ENCODE measurements around the gene TMEM79.
"Not testable (repeated sequence)": the region's sequence is repeated elsewhere in the genome, so short reads cannot be mapped to it uniquely, and the experiment has no call there.

Gene TMEM79

GRCh38 chr1:156310962-156311361 lies 26.8 kb downstream of the TMEM79 start:
- no peak overlapping the region for H3K4me3 ChIP-seq (ENCODE audit: low read length)
- peak; percentile 39 for DNase-seq (ENCODE audit: low read depth)
- peaks cover 92% of the 10 kb centered on the region for H3K36me3 ChIP-seq (ENCODE audit: control insufficient read depth, insufficient read depth, low read length, severe bottlenecking)
- peaks cover 9% of the 10 kb centered on the region for H3K4me1 ChIP-seq (ENCODE audit: control insufficient read depth, insufficient read depth, low read length)
- no peaks in the 10 kb centered on the region for H3K9me3 ChIP-seq (ENCODE audit: control insufficient read depth, low read length)
- no peaks in the 10 kb centered on the region for H3K27me3 ChIP-seq (replicated peaks; ENCODE audit: control insufficient read depth, insufficient read depth, low read length)
- no peak overlapping the region for H3K9ac ChIP-seq (ENCODE audit: low read length)

- H3K36me3 ChIP-seq (ENCODE audit: control insufficient read depth, insufficient read depth, low read length, severe bottlenecking), result peaks cover 99% of the 10 kb centered on the region
- no peak overlapping the region for H3K4me3 ChIP-seq (ENCODE audit: low read length)
- no peaks in the 10 kb centered on the region for H3K4me1 ChIP-seq (ENCODE audit: control insufficient read depth, insufficient read depth, low read length)
- no peaks in the 10 kb centered on the region for H3K27me3 ChIP-seq (replicated peaks; ENCODE audit: control insufficient read depth, insufficient read depth, low read length)
- H3K9me3 ChIP-seq (ENCODE audit: control insufficient read depth, low read length), result no peaks in the 10 kb centered on the region
- DNase-seq (ENCODE audit: low read depth), result no peak
- H3K9ac ChIP-seq (ENCODE audit: low read length), result no peak overlapping the region
These were observed 32.8 kb downstream of the TMEM79 start for GRCh38 chr1:156316909-156317308.

- peak; percentile 67 for DNase-seq (ENCODE audit: low read depth)
These were observed 35.5 kb downstream of the TMEM79 start for GRCh38 chr1:156319664-156320063.

GRCh38 chr1:156320560-156320959 lies 36.4 kb downstream of the TMEM79 start:
- Histone ChIP-seq H3K9me3 (ENCODE audit: control insufficient read depth, low read length) (no peaks in the 10 kb centered on the region), H3K36me3 (ENCODE audit: control insufficient read depth, insufficient read depth, low read length, severe bottlenecking) (peaks cover 91% of the 10 kb centered on the region), H3K27me3 (replicated peaks; ENCODE audit: control insufficient read depth, insufficient read depth, low read length) (no peaks in the 10 kb centered on the region), H3K9ac (ENCODE audit: low read length) (no peak overlapping the region), H3K4me3 (ENCODE audit: low read length) (no peak overlapping the region), H3K4me1 (ENCODE audit: control insufficient read depth, insufficient read depth, low read length) (no peaks in the 10 kb centered on the region)
- DNase-seq (ENCODE audit: low read depth), result no peak

More at GRCh38 chr1:156319664-156320063, 35.5 kb downstream of the TMEM79 start:
- Histone ChIP-seq H3K27me3 (replicated peaks; ENCODE audit: control insufficient read depth, insufficient read depth, low read length) (no peaks in the 10 kb centered on the region), H3K9ac (ENCODE audit: low read length) (no peak overlapping the region), H3K36me3 (ENCODE audit: control insufficient read depth, insufficient read depth, low read length, severe bottlenecking) (peaks cover 91% of the 10 kb centered on the region), H3K4me3 (ENCODE audit: low read length) (no peak overlapping the region), H3K4me1 (ENCODE audit: control insufficient read depth, insufficient read depth, low read length) (no peaks in the 10 kb centered on the region), H3K9me3 (ENCODE audit: control insufficient read depth, low read length) (no peaks in the 10 kb centered on the region)

GRCh38 chr1:156323179-156323578 lies 39.1 kb downstream of the TMEM79 start:
- H3K27me3 ChIP-seq (replicated peaks; ENCODE audit: control insufficient read depth, insufficient read depth, low read length); H3K4me1 ChIP-seq (ENCODE audit: control insufficient read depth, insufficient read depth, low read length); H3K9me3 ChIP-seq (ENCODE audit: control insufficient read depth, low read length); H3K4me3 ChIP-seq (ENCODE audit: low read length); H3K9ac ChIP-seq (ENCODE audit: low read length): not testable (repeated sequence)
- DNase-seq (ENCODE audit: low read depth), result peak; percentile 41
- peaks cover 72% of the 10 kb centered on the region for H3K36me3 ChIP-seq (ENCODE audit: control insufficient read depth, insufficient read depth, low read length, severe bottlenecking)

GRCh38 chr1:156336242-156336641 lies 52.1 kb downstream of the TMEM79 start:
- Histone ChIP-seq H3K27me3 (replicated peaks; ENCODE audit: control insufficient read depth, insufficient read depth, low read length) (no peaks in the 10 kb centered on the region), H3K4me3 (ENCODE audit: low read length) (peak overlapping the region; percentile 100), H3K9me3 (ENCODE audit: control insufficient read depth, low read length) (no peaks in the 10 kb centered on the region), H3K9ac (ENCODE audit: low read length) (no peak overlapping the region), H3K4me1 (ENCODE audit: control insufficient read depth, insufficient read depth, low read length) (peaks cover 16% of the 10 kb centered on the region), H3K36me3 (ENCODE audit: control insufficient read depth, insufficient read depth, low read length, severe bottlenecking) (peaks cover 45% of the 10 kb centered on the region)
- no peak for DNase-seq (ENCODE audit: low read depth)

- no peaks in the 10 kb centered on the region for H3K27me3 ChIP-seq (replicated peaks; ENCODE audit: control insufficient read depth, insufficient read depth, low read length)
- H3K4me1 ChIP-seq (ENCODE audit: control insufficient read depth, insufficient read depth, low read length), result peaks cover 16% of the 10 kb centered on the region
- H3K36me3 ChIP-seq (ENCODE audit: control insufficient read depth, insufficient read depth, low read length, severe bottlenecking), result peaks cover 35% of the 10 kb centered on the region
- peak; percentile 32 for DNase-seq (ENCODE audit: low read depth)
- no peaks in the 10 kb centered on the region for H3K9me3 ChIP-seq (ENCODE audit: control insufficient read depth, low read length)
- peak overlapping the region; percentile 100 for H3K4me3 ChIP-seq (ENCODE audit: low read length)
- H3K9ac ChIP-seq (ENCODE audit: low read length), result peak overlapping the region; percentile 99
These were observed 53.1 kb downstream of the TMEM79 start for GRCh38 chr1:156337052-156337887.

GRCh38 chr1:156337888-156338179 lies 53.7 kb downstream of the TMEM79 start:
- Histone ChIP-seq H3K4me1 (ENCODE audit: control insufficient read depth, insufficient read depth, low read length) (peaks cover 16% of the 10 kb centered on the region), H3K27me3 (replicated peaks; ENCODE audit: control insufficient read depth, insufficient read depth, low read length) (no peaks in the 10 kb centered on the region), H3K36me3 (ENCODE audit: control insufficient read depth, insufficient read depth, low read length, severe bottlenecking) (peaks cover 30% of the 10 kb centered on the region), H3K4me3 (ENCODE audit: low read length) (peak overlapping the region; percentile 100), H3K9ac (ENCODE audit: low read length) (peak overlapping the region; percentile 99), H3K9me3 (ENCODE audit: control insufficient read depth, low read length) (no peaks in the 10 kb centered on the region)
- no peak for DNase-seq (ENCODE audit: low read depth)

- Histone ChIP-seq H3K36me3 (ENCODE audit: control insufficient read depth, insufficient read depth, low read length, severe bottlenecking) (peaks cover 24% of the 10 kb centered on the region), H3K27me3 (replicated peaks; ENCODE audit: control insufficient read depth, insufficient read depth, low read length) (no peaks in the 10 kb centered on the region), H3K4me1 (ENCODE audit: control insufficient read depth, insufficient read depth, low read length) (peaks cover 16% of the 10 kb centered on the region), H3K4me3 (ENCODE audit: low read length) (peak within 1 kb of the TSS; percentile 100), H3K9me3 (ENCODE audit: control insufficient read depth, low read length) (no peaks in the 10 kb centered on the region), H3K9ac (ENCODE audit: low read length) (peak within 1 kb of the TSS; percentile 99)
- peak; percentile 99 for DNase-seq (ENCODE audit: low read depth)
These were observed 54.3 kb downstream of the TMEM79 start, which contains the start of the genes CCT3 and TSACC for GRCh38 chr1:156338180-156338976. Gene CCT3 (minus strand): TSS chr1:156338292. CDS start chr1:156338184, 108 bp downstream. Gene TSACC (plus strand): TSS chr1:156338526. CDS start chr1:156339758, 1,232 bp downstream.
